ENCODE data around the gene NTRK3.

NTRK3 gene

GRCh38 chr15:87971076-87971475 lies 285.5 kb downstream of the NTRK3 start:
- no peak for DNase-seq

- DNase-seq: no peak
Measured at GRCh38 chr15:87967951-87968350, 288.6 kb downstream of the NTRK3 start.

GRCh38 chr15:87965304-87965703 lies 291.2 kb downstream of the NTRK3 start:
- no peak for DNase-seq

- no peak for DNase-seq
Measured at GRCh38 chr15:87962428-87962827, 294.1 kb downstream of the NTRK3 start.

- no peak for DNase-seq
Measured at GRCh38 chr15:87961851-87962420, 294.6 kb downstream of the NTRK3 start.

GRCh38 chr15:87959662-87960061 lies 296.9 kb downstream of the NTRK3 start:
- no peak for DNase-seq

- no peak for DNase-seq
Measured at GRCh38 chr15:87959080-87959479, 297.5 kb downstream of the NTRK3 start.

GRCh38 chr15:87955284-87955909 lies 301.1 kb downstream of the NTRK3 start:
- no peak for DNase-seq

GRCh38 chr15:87954793-87955192 lies 301.7 kb downstream of the NTRK3 start:
- no peak for DNase-seq

GRCh38 chr15:87952736-87953287 lies 303.7 kb downstream of the NTRK3 start:
- DNase-seq: no peak

GRCh38 chr15:87949575-87950223 lies 306.8 kb downstream of the NTRK3 start:
- no peak for DNase-seq

- no peak for DNase-seq
Measured at GRCh38 chr15:87949151-87949574, 307.4 kb downstream of the NTRK3 start.

- no peak for DNase-seq
Measured at GRCh38 chr15:87947560-87947959, 309.0 kb downstream of the NTRK3 start.

GRCh38 chr15:87945246-87945645 lies 311.3 kb downstream of the NTRK3 start:
- DNase-seq: no peak

GRCh38 chr15:87944691-87945090 lies 311.8 kb downstream of the NTRK3 start:
- no peak for DNase-seq

GRCh38 chr15:87944050-87944449 lies 312.5 kb downstream of the NTRK3 start:
- no peak for DNase-seq

- no peak for DNase-seq
Measured at GRCh38 chr15:87943626-87944025, 312.9 kb downstream of the NTRK3 start.

- DNase-seq: no peak
Measured at GRCh38 chr15:87942316-87942715, 314.2 kb downstream of the NTRK3 start.

- no peak for DNase-seq
Measured at GRCh38 chr15:87941606-87942005, 314.9 kb downstream of the NTRK3 start.

- no peak for DNase-seq
Measured at GRCh38 chr15:87940768-87941167, 315.8 kb downstream of the NTRK3 start.

GRCh38 chr15:87939848-87940457 lies 316.6 kb downstream of the NTRK3 start:
- no peak for DNase-seq

- no peak for DNase-seq
Measured at GRCh38 chr15:87938031-87938430, 318.5 kb downstream of the NTRK3 start.

- DNase-seq: no peak
Measured at GRCh38 chr15:87935583-87935982, 321.0 kb downstream of the NTRK3 start.

GRCh38 chr15:87931584-87931983 lies 325.0 kb downstream of the NTRK3 start:
- DNase-seq: no peak
